HEK293 (cell line): ENCODE results near the gene CGGBP1.

Experiments used
- CTCF ChIA-PET: fragments of 350-600 bp; formaldehyde crosslinking; extraction: SDS; loops from one replicate; lab custom pipeline; 2021; ENCODE audit warnings: antibody characterized with exemption; lab: Yijun Ruan, JAX
- POLR2A ChIA-PET: fragments of 300-600 bp; formaldehyde crosslinking; extraction: SDS; loops from one replicate; lab custom pipeline; 2020; ENCODE audit warnings: antibody characterized with exemption, inconsistent platforms; lab: Yijun Ruan, JAX
- H3K27ac ChIP-seq: fragments of 200-500 bp; sonication (Bioruptor generic); 2 replicates; pipeline ENCODE4 v1.5.1; 2014; ENCODE audit warnings: low read depth, low read length, control low read depth, inconsistent platforms; ENCODE audit errors: extremely low read depth
- H3K36me3 ChIP-seq, 2 experiments: fragments of 200-500 bp in 1 of 2; sonication (Bioruptor generic) in 1 of 2; 1 replicate in 1 of 2; 2 replicates in 1 of 2; pipeline ENCODE4 v1.5.1; 2014 to 2017; ENCODE audit warnings: inconsistent platforms in 2 of 2, low read length in 2 of 2; ENCODE audit not compliant: control insufficient read depth in 2 of 2, insufficient read depth in 1 of 2
- H3K4me1 ChIP-seq: fragments of 200-500 bp; sonication (Bioruptor generic); 2 replicates; pipeline ENCODE4 v1.5.1; 2014; ENCODE audit warnings: mild to moderate bottlenecking, low read length, inconsistent platforms; ENCODE audit not compliant: control insufficient read depth, insufficient read depth
- H3K4me3 ChIP-seq: 2 replicates; pipeline ENCODE4 v1.5.1; 2011; ENCODE audit warnings: low read depth, mild to moderate bottlenecking, control low read depth, low read length, moderate library complexity
- H3K9me3 ChIP-seq: fragments of 200-500 bp; sonication (Bioruptor generic); 2 replicates; pipeline ENCODE4 v1.5.1; 2014; ENCODE audit warnings: low read depth, low read length, inconsistent platforms; ENCODE audit not compliant: control insufficient read depth, insufficient read depth
- GLIS1 ChIP-seq: fragments of 450-650 bp; formaldehyde crosslinking; IDR thresholded peaks from 2 replicates; pipeline ENCODE4 v1.5.1; 2016; ENCODE audit warnings: missing biosample characterization, missing genetic modification characterization
- KLF16 ChIP-seq: fragments of 450-650 bp; formaldehyde crosslinking; IDR thresholded peaks from 2 replicates; pipeline ENCODE4 v1.5.1; 2017; ENCODE audit warnings: missing biosample characterization, missing genetic modification characterization
- PRDM10 ChIP-seq: fragments of 450-650 bp; formaldehyde crosslinking; IDR thresholded peaks from 2 replicates; pipeline ENCODE4 v1.5.1; 2016; ENCODE audit warnings: missing biosample characterization, missing genetic modification characterization
- SP3 ChIP-seq: fragments of 450-650 bp; formaldehyde crosslinking; IDR thresholded peaks from 2 replicates; pipeline ENCODE4 v1.5.1; 2016; ENCODE audit warnings: missing biosample characterization, missing genetic modification characterization
- ZBTB10 ChIP-seq: fragments of 450-650 bp; formaldehyde crosslinking; IDR thresholded peaks from 2 replicates; pipeline ENCODE4 v1.5.1; 2016; ENCODE audit warnings: missing biosample characterization, missing genetic modification characterization
- ZBTB21 ChIP-seq: fragments of 450-650 bp; formaldehyde crosslinking; IDR thresholded peaks from 2 replicates; pipeline ENCODE4 v1.5.1; 2017; ENCODE audit warnings: missing biosample characterization, missing genetic modification characterization
- ZNF10 ChIP-seq: fragments of 450-650 bp; formaldehyde crosslinking; IDR thresholded peaks from 2 replicates; pipeline ENCODE4 v1.5.1; 2017; ENCODE audit warnings: missing biosample characterization, missing genetic modification characterization
- ZNF112 ChIP-seq: fragments of 450-650 bp; formaldehyde crosslinking; IDR thresholded peaks from 2 replicates; pipeline ENCODE4 v1.5.0; 2017; ENCODE audit warnings: missing biosample characterization, missing genetic modification characterization
- ZNF184 ChIP-seq: fragments of 450-650 bp; IDR thresholded peaks from 2 replicates; pipeline ENCODE4 v1.5.1; 2018; ENCODE audit warnings: missing biosample characterization, mild to moderate bottlenecking, missing genetic modification characterization
- ZNF214 ChIP-seq: fragments of 450-650 bp; formaldehyde crosslinking; IDR thresholded peaks from 2 replicates; pipeline ENCODE4 v1.5.1; 2017; ENCODE audit warnings: missing biosample characterization, mild to moderate bottlenecking, missing genetic modification characterization, borderline replicate concordance
- ZNF280D ChIP-seq: fragments of 450-650 bp; formaldehyde crosslinking; IDR thresholded peaks from 2 replicates; pipeline ENCODE4 v1.5.1; 2016; ENCODE audit warnings: missing biosample characterization, missing genetic modification characterization
- ZNF292 ChIP-seq: fragments of 450-650 bp; formaldehyde crosslinking; IDR thresholded peaks from 2 replicates; pipeline ENCODE4 v1.5.1; 2016; ENCODE audit warnings: low read depth, missing biosample characterization, missing genetic modification characterization, borderline replicate concordance
- ZNF324 ChIP-seq: fragments of 450-650 bp; formaldehyde crosslinking; IDR thresholded peaks from 2 replicates; pipeline ENCODE4 v1.5.1; 2016; ENCODE audit warnings: missing biosample characterization, missing genetic modification characterization
- ZNF501 ChIP-seq: fragments of 450-650 bp; formaldehyde crosslinking; IDR thresholded peaks from 2 replicates; pipeline ENCODE4 v1.5.1; 2016; ENCODE audit warnings: missing biosample characterization, missing genetic modification characterization
- ZNF560 ChIP-seq: fragments of 450-650 bp; formaldehyde crosslinking; IDR thresholded peaks from 2 replicates; pipeline ENCODE4 v1.5.1; 2017; ENCODE audit warnings: missing biosample characterization, missing genetic modification characterization, borderline replicate concordance
- ZNF561 ChIP-seq: fragments of 450-650 bp; IDR thresholded peaks from 2 replicates; pipeline ENCODE4 v1.5.1; 2018; ENCODE audit warnings: missing biosample characterization, missing genetic modification characterization, borderline replicate concordance
- ZNF585B ChIP-seq: fragments of 450-650 bp; formaldehyde crosslinking; IDR thresholded peaks from 2 replicates; pipeline ENCODE4 v1.5.1; 2016; ENCODE audit warnings: missing biosample characterization, missing genetic modification characterization
- ZNF596 ChIP-seq: fragments of 450-650 bp; IDR thresholded peaks from 2 replicates; pipeline ENCODE4 v1.5.0; 2018; ENCODE audit warnings: missing biosample characterization, mild to moderate bottlenecking, missing genetic modification characterization, moderate library complexity
- ZNF624 ChIP-seq: fragments of 450-650 bp; formaldehyde crosslinking; IDR thresholded peaks from 2 replicates; pipeline ENCODE4 v1.5.1; 2017; ENCODE audit warnings: missing biosample characterization, missing genetic modification characterization
- ZNF629 ChIP-seq: fragments of 450-650 bp; formaldehyde crosslinking; IDR thresholded peaks from 2 replicates; pipeline ENCODE4 v1.5.1; 2017; ENCODE audit warnings: missing biosample characterization, missing genetic modification characterization
- ZNF707 ChIP-seq: fragments of 450-650 bp; formaldehyde crosslinking; IDR thresholded peaks from 2 replicates; pipeline ENCODE4 v1.5.1; 2016; ENCODE audit warnings: missing biosample characterization, missing genetic modification characterization
- TF ChIP-seq, protein P1 (sequence below): fragments of 450-650 bp; formaldehyde crosslinking; IDR thresholded peaks from 2 replicates; pipeline ENCODE4 v1.5.1; 2016; ENCODE audit warnings: missing biosample characterization, missing genetic modification characterization

Gene CGGBP1

GRCh38 chr3:88041005-88041404, 17.8 kb downstream of the CGGBP1 start:
- CTCF ChIA-PET, result no interaction called here
- H3K4me1 ChIP-seq, result no peaks in the 10 kb centered on the region
- TF ChIP-seq PRDM10, result no peak
- TF ChIP-seq ZNF292 (tag by site-specific recombination), result no peak
- no peak for TF ChIP-seq ZNF324
- no peak for TF ChIP-seq ZNF10
- no peaks in the 10 kb centered on the region for H3K9me3 ChIP-seq
- H3K36me3 ChIP-seq, result no peaks in the 10 kb centered on the region
- POLR2A ChIA-PET, result interaction anchor here (0.6 kb wide), 1 partner anchor 18 kb away, joined by 3 read pairs; the partner anchor contains the start of genes CGGBP1 and ZNF654
- H3K4me3 ChIP-seq, result no peak overlapping the region
- no peak overlapping the region for H3K27ac ChIP-seq

DNA sequence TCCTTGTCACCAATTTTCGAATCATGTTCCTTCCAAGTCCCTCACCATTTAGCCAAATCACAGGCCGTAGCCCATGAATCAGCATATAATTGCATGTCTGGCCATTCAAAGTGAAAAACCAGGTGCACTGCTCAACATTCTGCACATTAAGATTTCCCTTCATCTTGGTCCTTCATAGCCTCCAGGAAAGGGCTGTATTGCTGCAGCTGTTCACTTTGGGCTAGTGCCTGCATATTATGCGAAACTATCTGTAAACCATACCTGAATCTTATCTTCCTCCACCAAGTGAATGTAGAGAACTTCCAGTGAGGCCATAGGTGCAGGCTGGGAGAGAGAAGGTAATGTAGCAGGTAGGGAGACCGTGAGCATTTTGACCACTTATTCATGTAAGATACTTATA, 18.3 kb downstream of the CGGBP1 start:
- TF ChIP-seq, protein P1, sequence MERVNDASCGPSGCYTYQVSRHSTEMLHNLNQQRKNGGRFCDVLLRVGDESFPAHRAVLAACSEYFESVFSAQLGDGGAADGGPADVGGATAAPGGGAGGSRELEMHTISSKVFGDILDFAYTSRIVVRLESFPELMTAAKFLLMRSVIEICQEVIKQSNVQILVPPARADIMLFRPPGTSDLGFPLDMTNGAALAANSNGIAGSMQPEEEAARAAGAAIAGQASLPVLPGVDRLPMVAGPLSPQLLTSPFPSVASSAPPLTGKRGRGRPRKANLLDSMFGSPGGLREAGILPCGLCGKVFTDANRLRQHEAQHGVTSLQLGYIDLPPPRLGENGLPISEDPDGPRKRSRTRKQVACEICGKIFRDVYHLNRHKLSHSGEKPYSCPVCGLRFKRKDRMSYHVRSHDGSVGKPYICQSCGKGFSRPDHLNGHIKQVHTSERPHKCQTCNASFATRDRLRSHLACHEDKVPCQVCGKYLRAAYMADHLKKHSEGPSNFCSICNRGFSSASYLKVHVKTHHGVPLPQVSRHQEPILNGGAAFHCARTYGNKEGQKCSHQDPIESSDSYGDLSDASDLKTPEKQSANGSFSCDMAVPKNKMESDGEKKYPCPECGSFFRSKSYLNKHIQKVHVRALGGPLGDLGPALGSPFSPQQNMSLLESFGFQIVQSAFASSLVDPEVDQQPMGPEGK (tag by site-specific recombination), result no peak
- TF ChIP-seq ZNF561 (tag by site-specific recombination) (no peak), ZNF560 (tag by site-specific recombination) (no peak), ZNF707 (tag by site-specific recombination) (no peak), ZNF214 (no peak), SP3 (tag by site-specific recombination) (no peak), ZNF585B (no peak), ZBTB21 (no peak), ZNF629 (no peak), ZNF501 (tag by site-specific recombination) (no peak), ZNF624 (tag by site-specific recombination) (no peak), ZNF184 (tag by site-specific recombination) (no peak), ZNF280D (no peak), ZNF112 (tag by site-specific recombination) (no peak), ZNF596 (tag by site-specific recombination) (no peak), ZBTB10 (tag by site-specific recombination) (no peak), GLIS1 (no peak), KLF16 (tag by site-specific recombination) (no peak)
- Histone ChIP-seq H3K27ac (no peak overlapping the region), H3K4me3 (no peak overlapping the region), H3K9me3 (no peaks in the 10 kb centered on the region), H3K4me1 (no peaks in the 10 kb centered on the region), H3K36me3 (no peaks in the 10 kb centered on the region)
- POLR2A ChIA-PET, result interaction anchor here (0.6 kb wide), 1 partner anchor 19 kb away, joined by 3 read pairs; the partner anchor contains the start of genes CGGBP1 and ZNF654
- CTCF ChIA-PET, result no interaction called here
